Amniotic epithelial cell (primary cell): ENCODE data around the gene NPB.

Source experiments
- DNase-seq: peaks from one replicate; pipeline ENCODE4 v3.0.0-alpha.2; 2010; ENCODE audit warnings: low read depth

NPB gene

DNA sequence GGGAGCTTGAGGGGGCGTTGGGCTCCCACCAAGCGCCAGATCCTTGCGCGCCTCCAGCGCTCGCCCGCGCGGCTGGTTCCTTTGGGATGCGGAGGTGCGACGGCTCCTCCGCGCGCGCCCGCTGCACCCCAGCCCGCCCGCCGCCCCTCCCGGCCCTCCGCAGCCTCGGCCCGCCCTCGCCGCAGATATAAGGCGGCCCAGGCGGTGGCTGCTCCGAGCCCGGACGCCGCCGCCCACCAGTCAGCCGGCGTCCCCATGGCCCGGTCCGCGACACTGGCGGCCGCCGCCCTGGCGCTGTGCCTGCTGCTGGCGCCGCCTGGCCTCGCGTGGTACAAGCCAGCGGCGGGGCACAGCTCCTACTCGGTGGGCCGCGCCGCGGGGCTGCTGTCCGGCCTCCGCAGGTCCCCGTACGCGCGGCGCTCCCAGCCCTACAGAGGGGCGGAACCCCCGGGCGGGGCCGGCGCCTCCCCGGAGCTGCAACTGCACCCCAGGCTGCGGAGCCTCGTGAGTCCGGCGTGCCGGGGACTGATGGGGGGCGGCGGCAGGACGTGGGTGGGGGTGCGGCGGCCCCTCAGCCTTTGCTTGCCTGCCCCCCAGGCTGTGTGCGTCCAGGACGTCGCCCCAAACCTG lies at the start of gene NPB:
Gene NPB, plus strand, starts transcription at position 216 of the 630 bp plus-strand sequence. Its CDS starts 40 bp downstream, at position 256.
- DNase-seq, result no peak

DNA sequence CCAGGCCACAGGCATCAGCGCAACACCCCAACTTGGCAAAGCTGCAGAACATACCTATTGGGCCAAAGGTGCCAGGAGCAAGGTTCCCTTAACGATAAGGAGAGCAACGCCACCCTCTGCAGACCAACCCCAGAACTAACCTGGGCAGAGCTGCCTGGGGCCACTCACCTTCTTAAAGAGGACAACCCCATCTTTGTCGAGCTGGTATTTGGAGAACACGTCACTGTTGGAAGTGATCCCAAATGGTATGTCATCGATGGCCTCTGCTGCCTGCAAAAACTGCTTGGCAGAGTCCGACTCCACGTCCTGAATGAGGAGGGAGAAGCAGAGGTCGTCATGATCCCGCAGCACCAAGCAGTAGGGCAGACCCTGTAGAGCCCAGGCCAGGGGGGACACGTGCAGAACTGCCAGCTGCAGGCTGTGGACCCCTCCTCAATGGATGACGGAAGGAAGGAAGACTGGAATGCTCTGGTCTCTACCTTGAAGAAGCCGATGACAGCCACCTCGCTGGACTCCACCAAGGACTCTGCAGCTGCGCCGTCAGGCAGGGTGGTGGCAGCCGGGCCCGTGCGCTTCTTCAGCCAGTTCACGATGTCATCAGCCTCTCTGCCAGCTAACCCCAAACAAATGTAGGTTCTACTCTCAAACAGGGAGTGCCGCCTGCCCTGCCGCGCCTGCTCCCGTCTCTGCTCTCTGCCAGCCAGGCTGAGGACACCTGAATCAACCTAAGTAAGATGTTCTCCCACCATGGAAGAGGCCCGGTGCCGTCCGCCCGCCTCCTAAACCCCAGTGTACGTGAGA lies 46.9 kb upstream of the NPB start:
- no peak for DNase-seq

DNA sequence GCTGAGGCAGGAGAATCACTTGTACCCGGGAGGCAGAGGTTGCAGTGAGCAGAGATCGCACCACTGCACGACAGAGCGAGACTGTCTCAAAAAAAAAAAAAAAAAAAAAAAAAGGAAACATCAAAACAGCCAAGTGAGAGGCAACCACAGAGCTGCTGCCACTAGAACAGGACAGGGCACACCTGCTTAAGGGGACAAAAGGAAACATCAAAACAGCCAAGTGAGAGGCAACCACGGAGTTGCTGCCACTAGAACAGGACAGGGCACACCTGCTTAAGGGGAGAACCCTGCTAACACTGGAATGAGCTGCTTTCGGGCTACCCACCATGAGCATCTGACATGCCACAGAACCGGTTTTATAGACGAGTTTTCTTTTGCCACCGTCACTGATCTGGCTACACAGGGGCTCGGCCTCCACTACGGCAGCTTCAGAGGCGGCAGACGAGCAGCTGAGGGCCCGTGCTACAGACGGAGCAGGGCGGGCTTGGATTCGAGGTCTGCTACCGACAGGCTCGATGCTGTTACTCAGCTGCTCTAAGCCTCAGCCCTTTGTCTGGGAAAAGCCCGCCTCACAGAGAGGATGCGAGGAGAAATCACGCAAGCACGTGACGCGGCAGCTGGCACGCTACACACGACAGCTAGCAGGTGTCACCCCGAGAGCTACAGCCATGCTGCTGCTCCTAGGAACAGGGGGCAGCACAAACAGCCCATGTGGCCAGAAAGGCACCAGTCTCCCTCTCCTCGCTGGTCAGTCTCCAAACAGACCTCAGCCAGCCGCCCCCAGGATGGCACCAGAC lies 43.7 kb upstream of the NPB start:
- DNase-seq, result no peak

DNA sequence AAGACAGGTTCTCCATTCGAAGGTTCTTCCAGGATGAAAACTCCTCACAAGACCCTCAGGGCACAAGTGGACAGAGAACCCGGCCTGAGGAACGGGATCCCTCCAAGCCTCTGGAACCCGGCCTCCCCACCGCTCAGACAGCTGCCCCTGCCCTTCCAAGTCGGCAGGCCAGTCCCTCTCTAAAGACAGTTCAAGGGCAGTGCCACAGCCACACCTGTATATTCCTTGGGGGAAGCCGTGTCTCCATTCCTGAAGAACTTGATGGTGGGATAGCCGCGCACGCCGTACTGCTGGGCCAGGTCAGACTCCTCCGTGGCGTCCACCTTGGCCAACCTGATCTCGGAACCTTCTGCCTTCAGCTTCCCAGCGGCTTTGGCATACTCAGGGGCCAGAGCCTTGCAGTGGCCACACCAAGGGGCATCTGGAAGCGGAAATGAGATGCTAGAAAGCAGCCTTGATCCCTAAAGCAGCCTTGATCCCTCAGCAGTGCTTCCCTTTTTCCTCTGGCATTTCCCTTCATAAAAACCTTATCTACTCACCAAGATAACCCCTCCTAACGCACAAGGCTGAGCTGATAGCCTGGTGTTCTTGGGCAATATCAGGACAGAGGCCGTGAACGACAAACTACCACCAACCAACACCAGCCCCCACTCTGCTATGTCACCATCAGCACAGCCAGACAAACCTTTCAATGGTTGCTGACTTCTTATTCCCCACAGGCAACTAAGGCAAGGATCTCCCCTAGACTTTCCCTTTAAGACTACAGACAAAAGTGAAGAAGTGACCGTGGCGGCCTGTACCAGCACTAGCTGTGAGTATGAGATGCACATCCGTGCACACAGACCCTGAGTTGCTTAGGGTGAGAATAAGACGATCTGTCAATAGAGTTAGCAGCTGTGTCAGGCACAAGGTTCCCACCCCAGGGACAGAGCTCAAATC lies 42.8 kb upstream of the NPB start:
- peak; percentile 54 for DNase-seq

DNA sequence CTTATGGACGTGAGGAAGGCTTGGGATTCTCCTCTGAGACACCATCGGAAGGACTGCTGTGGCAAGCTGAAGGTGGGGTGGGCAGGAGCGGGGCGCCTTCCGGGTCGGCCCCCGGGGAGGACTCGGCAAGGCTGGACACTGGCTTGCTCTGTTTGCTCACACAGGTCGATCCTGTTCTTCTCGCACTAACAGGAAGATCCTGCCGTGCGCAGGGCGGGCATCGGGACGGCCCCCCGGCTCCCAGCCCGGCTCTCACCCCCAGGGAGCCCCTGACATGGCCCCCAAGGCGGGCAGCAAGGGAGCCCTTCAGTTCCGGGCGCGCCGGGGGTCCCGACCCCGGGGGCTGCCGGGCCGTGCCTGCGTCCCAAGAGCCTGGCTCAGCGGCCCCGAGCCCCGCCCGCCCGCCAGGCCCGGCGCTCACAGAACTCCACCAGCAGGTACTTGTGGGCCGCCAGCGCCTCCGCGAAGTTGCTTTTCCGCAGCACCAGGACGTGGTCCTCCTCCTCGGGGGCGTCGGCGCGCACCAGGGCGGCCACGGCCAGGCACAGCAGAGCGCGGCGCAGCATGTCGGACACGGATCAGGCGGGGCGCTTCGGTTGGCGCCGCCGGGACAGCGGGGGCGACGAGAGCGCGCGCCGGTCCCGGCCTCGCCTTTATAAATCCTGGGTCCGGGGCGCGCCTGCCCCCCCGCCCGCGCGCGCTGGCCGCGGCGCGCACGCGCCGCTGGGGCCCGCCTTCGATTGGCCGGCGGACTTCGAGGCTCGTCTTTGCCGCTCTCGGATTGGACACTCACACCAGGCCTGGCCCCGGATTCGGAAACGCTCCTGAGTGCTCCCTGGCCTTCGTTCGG lies 41.9 kb upstream of the NPB start, which contains the start of gene P4HB:
Gene P4HB, minus strand, starts transcription at position 630 of the 850 bp plus-strand sequence. Its CDS starts 64 bp downstream, at position 566.
- no peak for DNase-seq

DNA sequence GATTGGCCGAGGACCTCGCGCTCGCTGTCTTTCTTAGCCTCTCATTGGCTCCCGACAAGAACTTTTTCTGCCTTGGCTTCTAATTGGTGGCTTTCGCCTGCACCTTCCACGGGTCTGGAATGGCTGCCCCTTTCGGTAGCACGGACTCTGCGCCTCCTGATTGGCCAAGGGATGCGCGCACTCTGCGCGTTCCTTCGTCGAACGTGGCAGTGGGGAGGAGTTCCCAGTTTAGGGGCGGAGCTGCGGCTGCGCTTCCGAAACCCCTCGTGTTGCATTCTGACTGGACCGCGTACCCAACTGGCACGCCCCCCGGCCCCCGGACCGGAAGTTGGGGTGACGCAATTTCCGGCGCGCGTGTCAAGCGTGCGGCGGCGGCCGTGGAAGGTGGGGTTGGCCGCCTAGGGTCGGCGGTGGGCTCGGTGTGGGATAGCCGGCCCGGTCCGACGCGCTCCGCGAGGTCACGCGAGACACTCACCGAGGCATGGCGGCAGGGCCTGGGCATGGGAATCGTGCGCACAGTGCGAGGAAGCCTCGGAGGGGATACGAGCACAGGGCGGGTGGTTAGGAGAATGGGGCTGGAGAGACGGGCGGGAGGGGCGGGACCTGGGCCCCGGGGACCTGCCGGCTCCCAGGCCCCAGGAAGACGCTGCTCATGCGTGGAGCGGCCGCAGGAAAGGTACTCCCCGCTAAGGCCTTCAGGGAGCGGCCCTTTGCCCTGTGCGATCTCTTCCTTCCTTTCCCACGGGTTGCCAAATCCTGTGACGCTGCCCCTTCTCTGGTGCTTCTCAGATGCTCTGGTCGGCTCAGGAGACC lies 41.1 kb upstream of the NPB start:
- peak; percentile 100 for DNase-seq

DNA sequence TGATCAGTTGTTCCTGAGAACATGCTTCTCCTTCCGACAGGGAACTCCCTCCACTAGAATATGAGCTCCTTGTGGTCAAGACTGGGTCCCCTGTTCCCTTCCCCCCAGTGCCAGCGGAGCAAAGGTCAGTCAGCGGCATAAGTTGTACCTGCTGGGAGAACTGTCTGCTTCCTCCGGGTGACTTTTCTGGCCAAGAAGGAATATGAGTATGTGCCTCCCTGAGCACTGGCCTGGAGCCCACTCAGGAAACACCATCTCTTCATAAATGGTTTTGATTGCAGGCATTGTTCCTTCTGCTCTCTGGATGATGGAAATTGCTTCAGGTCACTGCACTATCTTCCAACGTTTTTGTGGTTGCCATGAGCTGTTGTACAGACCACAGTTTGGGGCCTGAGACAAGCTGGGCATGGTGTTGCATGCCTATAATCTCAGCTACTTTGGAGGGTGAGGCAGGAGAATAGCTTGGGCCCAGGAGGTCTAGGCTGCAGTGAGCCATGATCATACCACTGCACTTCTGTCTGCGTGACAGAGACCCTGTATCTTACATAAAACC lies 38.8 kb upstream of the NPB start:
- DNase-seq, result peak; percentile 47

DNA sequence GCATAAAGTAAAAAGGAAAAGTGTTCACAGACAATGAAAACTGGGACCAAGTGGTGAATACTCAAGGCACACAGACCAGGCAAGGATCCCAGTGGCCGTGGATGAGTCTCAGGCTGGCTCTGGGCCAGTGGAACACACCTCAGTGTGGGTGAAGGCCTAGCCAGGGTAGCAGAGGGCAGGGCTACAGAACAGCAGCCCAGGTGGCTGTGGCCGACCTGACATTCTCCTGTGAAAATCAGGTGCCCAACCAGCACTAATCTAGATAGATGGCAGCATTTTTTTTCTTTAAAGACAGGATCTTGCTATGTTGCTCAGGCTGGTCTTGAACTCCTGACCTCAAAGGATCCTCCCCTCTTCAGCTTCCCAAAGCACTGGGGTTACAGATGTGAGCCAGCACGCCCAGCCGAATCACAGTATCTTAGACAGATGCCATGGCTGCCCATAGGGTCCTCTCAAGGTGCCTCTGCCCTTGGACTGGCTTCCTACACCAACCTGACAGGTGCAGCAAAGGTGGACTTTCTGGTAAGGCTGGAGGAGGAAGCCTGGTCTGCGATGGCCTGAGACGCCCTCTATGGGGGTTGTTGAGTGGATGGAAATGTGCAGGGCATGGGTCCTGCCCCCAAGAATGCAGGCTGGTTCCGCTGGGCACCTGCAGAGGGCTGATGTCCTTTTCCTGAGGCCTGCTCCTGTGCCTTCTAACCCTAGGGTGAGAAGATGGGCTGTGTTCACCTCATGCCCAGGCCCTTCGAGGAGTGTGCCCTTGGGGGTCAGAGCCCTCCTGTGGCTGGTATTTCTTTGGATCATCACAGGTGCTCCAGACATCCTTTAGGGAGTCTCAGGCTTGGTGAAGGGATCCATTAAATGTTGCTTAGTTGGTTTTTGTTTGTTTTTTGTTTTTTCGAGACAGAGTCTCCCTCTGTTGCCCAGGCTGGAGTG lies 37.9 kb upstream of the NPB start:
- DNase-seq, result no peak

DNA sequence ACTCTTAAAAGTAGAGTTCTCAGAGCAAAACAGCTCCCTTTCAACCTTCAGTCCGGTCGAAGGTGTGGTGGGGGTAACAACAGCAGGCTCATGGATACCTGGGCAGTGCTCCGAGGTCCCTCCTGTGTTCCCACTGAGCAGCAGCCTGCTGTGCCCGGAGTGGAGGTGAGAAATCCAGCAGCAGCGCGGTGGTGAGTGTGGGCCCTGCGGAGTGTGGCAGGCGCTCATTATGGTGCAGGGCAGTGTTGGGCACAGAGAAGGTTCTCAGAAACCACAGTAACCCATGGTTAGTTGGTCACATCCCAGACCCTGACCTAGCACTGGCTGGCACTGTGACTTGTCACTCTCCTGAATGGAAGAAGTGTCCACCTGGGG lies 36.7 kb upstream of the NPB start:
- no peak for DNase-seq

DNA sequence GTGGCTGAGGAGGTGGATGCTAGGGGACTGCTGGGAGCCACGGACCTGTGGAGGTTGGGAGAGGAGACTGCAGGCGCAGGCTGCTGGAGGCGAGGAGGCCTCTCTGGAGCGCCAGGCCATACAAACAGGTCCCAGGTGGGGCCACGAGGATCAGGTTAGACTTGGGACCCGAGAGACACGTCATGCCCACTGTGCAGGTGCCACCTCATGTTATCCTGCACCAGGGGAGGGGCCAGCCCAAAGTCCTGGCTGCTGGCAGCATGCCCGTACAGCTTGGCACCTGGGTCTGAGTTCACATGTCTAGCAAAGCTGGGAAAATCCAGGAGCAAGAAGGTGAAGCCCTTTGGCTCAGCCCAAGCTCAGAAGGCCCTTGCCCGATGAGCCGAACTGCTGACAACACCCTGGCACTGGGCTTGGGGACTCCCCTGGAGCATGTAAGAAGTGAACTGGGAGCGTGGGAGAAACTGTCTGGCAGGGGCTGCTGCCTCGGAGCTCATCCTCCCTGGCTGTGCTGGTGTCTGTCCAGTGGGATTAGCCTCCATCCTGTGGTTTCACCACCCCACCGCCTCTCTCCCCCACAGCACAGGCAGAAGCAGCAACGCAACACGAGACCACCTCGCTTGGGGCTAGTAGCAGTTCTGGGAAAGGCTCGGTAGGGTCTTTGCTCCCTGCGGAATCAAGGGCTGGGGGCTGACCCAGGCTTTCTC lies 36.2 kb upstream of the NPB start:
- peak; percentile 88 for DNase-seq

DNA sequence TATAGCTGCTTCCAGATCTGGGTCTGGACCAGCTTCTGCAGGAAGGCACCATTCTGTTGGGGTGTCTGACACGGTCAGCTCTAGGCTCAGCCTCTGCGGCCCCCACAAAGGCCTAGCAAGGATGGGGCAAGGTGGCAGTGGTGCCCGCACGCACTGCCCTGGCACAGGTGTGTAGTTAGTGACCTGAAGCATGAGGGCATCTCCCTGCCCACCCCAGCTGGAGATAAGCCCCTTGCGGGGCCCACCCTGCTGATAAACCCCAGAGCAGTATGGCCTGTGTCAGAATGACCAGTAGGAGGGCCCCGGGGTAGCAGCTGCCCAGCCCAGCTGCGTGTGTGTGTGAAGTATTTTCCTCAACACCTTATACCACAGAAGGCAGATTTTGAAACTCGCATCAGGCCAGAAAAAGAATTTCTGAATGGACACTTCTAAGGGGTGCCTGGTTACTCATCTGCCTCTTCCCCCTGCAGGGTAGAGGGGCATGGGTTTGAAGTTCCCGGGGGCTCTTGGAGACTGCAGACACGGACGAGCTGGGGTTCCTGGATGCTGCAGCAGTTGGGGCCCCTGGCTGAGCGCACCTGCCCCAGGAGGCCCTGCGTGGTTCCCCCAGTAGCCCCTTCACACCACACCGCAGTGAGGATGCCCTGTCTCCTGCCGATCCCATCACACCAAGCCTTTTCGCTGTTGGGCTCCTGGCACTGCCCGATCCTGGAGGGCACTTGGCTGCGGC lies 35.4 kb upstream of the NPB start:
- DNase-seq, result peak; percentile 54

DNA sequence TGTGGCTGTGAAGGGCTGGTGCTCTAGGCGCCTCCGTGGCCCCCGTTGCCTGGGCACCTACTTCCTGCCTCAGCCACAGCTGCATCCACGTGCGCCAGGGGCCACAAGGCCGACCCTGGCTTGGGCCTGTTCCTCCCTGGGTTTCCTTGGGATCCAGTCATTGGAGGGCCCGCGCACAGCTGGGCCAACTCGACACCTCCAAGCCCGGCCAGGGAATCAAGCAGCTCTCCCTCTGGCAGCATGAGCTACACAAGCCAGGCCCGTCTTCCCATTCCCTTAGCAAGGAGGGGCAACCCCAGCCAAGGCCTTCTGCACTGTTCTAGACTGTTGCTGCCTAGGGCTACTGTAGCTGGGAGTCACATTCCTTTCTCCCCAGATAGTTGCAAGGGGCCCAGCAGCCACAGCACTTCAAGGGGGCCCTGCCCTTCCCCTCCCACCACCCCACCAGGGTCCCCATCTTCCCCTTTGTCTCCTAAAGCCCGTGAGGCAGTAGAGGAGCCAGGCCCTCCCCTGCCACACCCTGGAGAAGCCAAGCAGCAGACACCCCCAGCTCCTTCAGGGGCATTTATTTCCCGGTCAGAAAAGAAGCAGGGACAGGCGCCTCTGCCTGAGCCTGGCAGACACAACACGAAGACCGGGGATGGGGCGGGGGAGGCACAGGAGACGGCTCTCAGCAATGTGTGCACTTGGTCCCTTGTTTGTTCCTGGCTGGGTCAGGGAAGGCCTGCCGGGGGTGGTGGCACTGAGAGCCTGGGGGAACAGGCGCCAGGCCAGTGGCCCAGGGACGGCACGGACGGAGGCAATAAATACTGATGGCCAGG lies 34.7 kb upstream of the NPB start:
- DNase-seq, result peak; percentile 78

DNA sequence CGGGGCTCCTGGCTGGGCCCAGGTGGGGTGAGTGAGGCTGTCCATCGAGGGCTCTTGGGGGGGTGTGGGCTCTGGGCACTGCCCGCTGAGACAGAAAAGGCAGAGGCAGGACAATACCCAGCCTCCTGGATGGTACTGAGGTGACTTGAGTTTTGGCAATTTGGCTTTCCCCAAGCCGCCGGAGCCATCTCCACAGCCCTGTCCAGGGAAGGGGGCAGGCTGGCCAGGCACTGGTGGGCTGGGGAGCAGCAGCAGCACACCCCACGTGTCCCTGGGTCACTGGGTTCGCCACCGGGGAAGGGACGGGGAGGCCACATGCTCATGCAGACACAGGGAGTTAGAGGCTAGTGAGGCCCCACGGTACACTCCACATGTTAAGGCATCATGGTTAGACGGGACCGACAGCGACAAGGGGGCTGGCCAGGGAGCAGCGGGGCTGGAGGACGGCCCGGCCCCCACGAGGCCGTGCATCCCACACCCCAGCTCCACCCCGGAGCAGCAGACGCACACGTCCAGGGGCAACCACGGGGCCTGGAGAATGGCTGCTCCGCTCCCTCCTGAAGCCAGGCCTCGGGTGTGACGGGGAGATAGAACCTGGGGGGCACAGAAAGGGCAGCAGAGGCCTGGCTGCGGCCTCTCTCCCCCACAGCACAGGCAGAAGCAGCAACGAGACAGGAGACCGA lies 33.9 kb upstream of the NPB start:
- no peak for DNase-seq

DNA sequence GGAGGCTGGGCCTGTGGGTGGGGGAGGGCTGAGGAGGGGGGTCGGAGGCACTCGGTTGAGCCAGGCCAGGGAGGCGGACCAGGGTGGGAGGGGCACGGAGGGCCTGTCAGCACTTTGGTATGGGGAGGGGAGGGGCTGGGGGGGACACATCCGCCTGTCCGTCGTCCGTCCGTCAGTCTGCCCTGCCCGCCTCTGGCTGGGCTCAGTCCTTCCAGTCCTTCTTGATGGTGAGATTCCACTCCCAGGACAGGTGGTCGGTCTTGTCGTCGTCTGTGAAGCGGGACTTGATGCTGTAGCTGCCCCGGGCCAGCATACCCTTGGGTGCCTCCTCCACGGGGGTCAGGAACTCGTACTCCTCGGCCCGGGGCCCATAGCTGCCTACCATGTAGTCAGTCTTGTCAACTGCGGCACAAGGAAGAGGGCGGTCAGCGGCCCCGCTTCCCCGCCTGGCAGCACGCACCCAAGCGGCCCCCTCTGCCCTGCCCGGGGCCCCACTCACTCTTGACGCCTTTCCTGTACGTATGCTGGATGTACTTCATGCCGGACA lies 33.3 kb upstream of the NPB start:
- peak; percentile 96 for DNase-seq
